ES-I3 (cell line): ENCODE measurements around the gene BCL2.

Experiments used
- H3K36me3 ChIP-seq: 2 replicates; pipeline ENCODE4 v1.6.1; 2013; ENCODE audit warnings: mild to moderate bottlenecking, low read length, control low read depth, moderate library complexity; ENCODE audit not compliant: insufficient read depth
- H3K4me1 ChIP-seq: 2 replicates; pipeline ENCODE4 v1.6.1; 2013; ENCODE audit warnings: mild to moderate bottlenecking, control low read depth, low read length; ENCODE audit not compliant: insufficient read depth
- H3K9ac ChIP-seq: 2 replicates; pipeline ENCODE4 v1.6.1; 2013; ENCODE audit warnings: low read depth, mild to moderate bottlenecking, low read length, moderate library complexity
- H3K9me3 ChIP-seq: 2 replicates; pipeline ENCODE4 v1.6.1; 2013; ENCODE audit warnings: mild to moderate bottlenecking, low read length, moderate library complexity; ENCODE audit not compliant: control insufficient read depth, insufficient read depth

Gene BCL2

DNA sequence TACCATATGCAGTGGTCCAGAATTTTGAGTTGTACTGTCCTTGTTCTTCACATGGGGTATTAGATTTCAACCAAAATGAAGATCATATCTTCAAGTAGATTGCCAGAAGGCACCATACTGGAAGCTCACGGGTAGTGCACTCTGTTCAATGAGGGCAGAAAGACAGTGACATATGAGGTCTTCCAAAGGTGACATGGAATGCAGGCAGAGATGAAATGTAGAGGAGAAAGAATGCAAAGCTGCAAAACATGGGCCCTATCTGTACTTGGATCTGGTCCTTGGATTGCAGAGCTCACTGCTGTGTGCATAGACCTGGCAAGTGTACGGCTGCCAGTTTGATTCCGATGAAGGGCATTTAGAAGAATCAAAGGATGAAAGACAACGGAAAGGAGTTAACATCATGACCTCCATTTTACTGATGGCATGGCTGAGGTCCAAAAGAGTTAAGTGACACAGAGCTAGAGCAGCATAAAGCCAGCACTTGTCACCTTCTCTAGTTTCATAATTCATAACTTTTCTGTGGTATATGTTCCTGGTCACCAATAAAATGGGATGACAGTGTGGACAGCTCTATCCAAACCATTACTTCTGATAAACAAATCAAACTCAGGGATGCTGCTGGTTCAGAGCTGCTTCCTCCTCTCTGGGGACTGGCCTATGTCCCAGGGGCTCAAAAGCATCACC lies 64.7 kb downstream of the BCL2 start:
- Histone ChIP-seq H3K9ac (no peak overlapping the region), H3K4me1 (no peaks in the 10 kb centered on the region), H3K36me3 (no peaks in the 10 kb centered on the region), H3K9me3 (no peaks in the 10 kb centered on the region)

DNA sequence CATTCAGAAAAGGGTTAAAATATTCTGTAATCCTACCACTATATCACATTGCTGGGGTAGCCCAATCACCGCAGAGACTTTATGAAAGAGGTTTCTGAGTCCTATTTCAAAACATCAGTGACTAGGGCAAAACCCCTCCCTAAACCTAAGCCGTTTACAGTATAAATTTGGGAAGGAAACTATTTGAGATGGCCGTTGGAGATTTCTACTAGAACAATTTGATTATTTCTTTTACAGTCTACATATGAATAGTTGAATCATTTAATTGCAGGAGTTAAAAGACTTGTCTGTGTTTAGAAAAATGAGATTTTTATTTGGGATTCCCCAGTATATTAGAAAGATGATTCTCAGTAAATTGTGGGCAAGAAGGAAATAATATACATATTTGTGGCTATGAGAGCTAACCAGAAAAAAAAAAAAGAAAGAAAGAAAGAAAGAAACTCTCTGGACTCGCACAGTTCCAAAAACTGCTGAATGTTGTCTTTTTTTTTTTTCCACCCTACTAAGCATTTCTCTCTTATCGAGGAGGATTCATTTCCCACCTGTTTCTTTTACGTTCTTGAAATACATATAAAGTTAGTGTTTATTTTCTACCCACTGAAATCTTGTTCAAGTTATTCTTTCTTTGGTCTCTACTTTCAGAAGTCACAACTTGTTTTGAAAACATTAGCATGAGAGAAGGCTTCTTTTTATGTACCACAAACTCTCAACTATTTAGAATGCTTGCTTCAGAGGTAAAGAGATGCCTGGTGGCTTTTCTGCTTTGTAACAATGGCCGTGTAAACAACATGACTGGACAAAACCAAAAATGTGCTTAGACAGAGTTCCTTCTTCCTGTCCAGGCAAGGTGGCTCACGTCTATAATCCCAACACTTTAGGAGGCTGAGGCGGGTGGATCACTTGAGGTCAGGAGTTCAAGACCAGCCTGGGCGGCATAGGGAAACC lies 65.9 kb downstream of the BCL2 start:
- Histone ChIP-seq H3K4me1 (no peaks in the 10 kb centered on the region), H3K36me3 (no peaks in the 10 kb centered on the region), H3K9ac (no peak overlapping the region), H3K9me3 (no peaks in the 10 kb centered on the region)

DNA sequence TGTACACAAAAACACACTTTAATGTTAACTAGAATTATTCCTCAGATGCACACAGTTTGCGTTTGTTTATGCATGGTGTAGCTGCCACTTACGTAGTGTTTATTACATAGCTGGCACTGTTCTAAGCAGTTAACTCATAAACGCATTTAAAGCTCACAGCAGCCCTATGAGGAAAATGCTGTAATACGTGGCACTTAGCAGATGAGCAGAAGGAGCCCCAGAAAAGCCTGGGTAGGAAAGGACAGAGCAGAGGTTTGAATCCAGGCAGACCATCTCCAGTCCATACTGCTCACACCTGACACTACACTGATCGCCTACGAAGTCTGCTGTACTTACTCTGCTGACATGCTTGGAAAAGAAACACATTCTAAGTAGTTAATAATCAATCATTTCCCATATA lies 66.6 kb downstream of the BCL2 start:
- Histone ChIP-seq H3K4me1 (no peaks in the 10 kb centered on the region), H3K9ac (no peak overlapping the region), H3K36me3 (no peaks in the 10 kb centered on the region), H3K9me3 (no peaks in the 10 kb centered on the region)

DNA sequence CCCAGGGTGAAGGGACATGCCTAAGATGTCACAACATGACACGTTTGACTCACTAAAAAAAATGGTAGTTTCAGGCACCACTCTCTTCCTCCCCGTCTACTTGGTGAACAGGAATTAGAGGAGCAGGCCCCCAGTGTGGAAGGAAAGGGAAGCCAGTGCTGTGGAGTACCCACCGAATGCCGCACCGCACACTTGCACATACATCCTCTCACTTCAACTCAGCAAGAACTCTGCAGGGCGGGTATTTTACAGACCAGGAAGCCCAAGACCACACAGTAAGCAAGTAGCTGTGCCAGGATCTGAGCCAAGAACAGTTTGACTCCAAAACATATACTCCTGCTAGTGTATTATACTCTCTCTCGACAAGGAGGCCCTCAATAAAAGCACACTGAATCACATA lies 69.8 kb downstream of the BCL2 start:
- H3K9me3 ChIP-seq = no peaks in the 10 kb centered on the region
- no peak overlapping the region for H3K9ac ChIP-seq
- H3K4me1 ChIP-seq = no peaks in the 10 kb centered on the region
- no peaks in the 10 kb centered on the region for H3K36me3 ChIP-seq

DNA sequence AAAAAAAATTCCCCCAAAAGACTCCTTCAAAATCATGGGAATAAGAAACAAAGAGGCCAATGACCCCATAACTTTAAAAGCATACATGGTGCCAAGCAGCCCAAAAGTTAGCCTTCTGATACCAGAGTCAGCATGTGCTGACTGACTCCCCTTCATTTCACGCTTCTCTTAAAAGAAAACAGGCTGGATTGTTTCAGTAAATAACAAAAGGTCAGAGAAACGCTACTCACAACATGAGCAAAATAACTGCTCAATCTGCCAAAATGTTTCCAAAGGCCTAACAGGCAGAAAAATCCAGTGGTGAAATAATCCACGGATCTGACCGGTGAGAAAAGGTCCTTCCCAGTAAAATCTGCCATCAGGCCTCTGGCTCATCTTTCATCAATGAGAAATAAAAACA lies 71.6 kb downstream of the BCL2 start:
- H3K9ac ChIP-seq = no peak overlapping the region
- no peaks in the 10 kb centered on the region for H3K36me3 ChIP-seq
- no peaks in the 10 kb centered on the region for H3K4me1 ChIP-seq
- no peaks in the 10 kb centered on the region for H3K9me3 ChIP-seq

DNA sequence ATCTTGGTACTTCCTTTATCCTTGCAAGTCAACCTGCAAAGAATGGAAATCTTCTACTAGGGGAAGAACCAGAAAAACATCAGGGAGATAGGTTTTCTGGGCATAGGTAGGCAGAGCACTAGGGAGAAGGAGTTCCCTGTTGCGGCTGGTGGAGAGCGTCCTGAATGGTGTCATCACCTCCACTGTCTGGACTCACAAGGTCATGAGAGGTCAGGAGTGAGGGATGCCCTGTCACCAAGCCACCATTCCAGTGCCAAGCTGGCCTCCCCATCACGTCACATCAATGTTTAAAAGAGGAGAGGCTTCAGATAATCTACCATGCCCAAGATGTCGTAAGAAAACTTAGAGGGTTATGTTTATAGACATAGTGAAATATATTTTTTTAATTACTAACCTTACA lies 72.1 kb downstream of the BCL2 start:
- no peaks in the 10 kb centered on the region for H3K9me3 ChIP-seq
- H3K9ac ChIP-seq = no peak overlapping the region
- no peaks in the 10 kb centered on the region for H3K4me1 ChIP-seq
- H3K36me3 ChIP-seq = no peaks in the 10 kb centered on the region

DNA sequence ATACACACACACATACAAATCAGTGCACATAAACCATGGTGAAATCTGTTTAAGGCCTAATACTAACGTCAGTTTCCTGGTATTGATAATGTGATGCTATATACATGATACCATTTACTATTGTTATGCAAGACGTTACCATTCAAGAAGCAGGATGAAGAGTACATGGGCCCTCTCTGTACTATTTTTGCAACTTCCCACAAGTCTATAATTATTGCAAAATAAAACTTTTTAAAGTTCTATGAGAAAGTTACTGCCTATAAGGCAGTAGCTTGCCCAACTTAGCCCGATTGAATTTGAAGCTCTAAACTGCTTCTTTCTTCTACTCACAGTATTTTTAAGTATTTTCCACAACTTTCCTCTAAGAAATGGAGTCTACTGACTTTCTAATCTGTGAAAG lies 74.0 kb downstream of the BCL2 start:
- Histone ChIP-seq H3K9ac (no peak overlapping the region), H3K36me3 (no peaks in the 10 kb centered on the region), H3K4me1 (no peaks in the 10 kb centered on the region), H3K9me3 (no peaks in the 10 kb centered on the region)

DNA sequence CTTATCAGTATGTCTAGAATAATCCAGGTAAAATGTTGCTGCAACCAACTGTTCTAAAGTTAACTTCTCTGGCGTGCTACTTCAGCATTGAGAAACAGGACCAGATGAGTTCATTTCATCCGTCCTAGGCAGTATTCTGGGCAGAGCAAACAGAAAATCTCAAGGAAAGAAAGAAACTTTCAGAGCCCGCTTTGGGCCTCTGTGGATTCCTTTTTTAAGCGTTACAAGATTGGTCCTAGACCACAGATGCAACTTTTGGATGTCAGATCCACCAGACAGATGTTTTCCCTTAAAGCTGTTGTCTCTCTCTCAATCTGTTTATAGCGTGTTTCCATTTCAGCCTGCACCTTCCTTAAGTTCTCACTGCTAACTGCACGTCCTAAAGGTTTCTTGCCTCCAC lies 75.0 kb downstream of the BCL2 start:
- Histone ChIP-seq H3K9ac (no peak overlapping the region), H3K9me3 (no peaks in the 10 kb centered on the region), H3K4me1 (no peaks in the 10 kb centered on the region), H3K36me3 (no peaks in the 10 kb centered on the region)

DNA sequence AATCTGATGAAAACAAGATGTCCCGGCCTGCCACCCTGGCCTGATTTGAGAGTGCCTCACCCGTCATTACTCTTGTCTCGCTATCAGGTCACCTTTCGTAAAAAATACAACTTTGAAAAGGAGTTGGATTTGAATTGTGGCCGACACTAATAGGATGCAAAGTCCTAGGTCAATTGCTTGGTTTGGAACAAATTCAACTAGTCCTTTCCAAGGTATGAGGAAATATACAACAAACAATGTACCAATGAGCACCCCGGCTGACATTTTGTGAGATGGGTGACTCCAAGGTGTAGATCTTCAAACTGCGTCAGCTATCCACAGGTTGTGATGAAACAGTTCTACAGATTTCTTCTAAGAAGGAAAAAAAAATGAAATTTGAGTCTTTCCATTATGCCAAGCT lies 77.8 kb downstream of the BCL2 start:
- H3K4me1 ChIP-seq = peaks cover 22% of the 10 kb centered on the region
- no peak overlapping the region for H3K9ac ChIP-seq
- H3K36me3 ChIP-seq = no peaks in the 10 kb centered on the region
- no peaks in the 10 kb centered on the region for H3K9me3 ChIP-seq

DNA sequence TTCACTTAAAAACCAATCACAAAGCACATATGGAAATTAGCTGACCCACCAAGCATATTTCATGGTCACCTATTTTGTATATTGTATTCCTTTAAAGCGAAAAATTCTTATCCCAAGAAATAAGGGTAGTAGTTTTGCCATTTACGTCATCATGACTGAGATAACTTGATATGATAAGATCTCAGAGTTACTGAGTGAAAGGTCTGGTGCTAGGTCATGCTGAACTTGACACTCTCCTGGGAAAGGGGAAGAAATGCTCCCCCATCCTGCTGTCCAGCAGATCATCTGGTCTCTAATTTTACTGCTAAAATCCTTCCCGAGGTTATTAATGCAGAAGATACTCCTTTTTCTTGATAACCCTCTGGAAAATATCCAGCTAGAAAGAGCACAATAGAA lies 78.3 kb downstream of the BCL2 start:
- no peaks in the 10 kb centered on the region for H3K9me3 ChIP-seq

DNA sequence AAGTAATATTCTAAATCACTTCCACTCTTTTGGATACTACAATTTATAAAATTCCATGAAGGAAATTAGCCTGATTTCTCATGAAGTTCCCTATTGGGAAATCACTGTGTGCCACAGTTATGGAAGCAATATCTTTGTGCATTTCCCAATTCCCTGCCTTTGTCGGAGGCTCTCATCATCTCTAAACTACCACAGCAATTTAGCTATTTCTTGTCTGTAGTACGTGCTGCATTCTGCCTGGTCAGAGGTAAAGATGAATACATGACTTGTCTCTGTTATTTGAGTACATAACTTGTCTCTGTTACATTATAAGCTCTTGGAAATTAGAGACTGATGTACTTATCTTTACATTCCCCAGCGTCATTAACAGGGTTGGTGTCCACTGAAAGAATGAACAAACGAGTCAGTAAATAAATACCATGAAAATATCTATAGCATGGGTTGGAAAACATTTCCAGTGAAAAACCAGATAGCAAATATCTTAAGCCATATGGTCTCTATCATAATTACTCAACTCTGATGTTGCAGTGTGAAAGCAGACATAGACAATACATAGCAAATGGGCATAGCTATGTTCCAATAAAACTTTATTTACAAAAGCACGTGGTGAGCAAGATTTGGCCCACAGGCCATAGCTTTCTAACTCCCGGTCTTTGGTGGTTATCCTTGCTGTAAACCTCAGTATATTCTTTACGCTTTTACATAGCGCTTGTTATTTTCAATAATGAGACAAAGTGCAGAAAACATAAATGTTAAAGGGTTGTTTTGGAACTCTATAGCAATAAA lies 78.8 kb downstream of the BCL2 start:
- H3K9ac ChIP-seq = no peak overlapping the region
- no peaks in the 10 kb centered on the region for H3K9me3 ChIP-seq
- H3K36me3 ChIP-seq = no peaks in the 10 kb centered on the region
- peaks cover 22% of the 10 kb centered on the region for H3K4me1 ChIP-seq

More for the DNA sequence above, 78.3 kb downstream of the BCL2 start:
- Histone ChIP-seq H3K36me3 (no peaks in the 10 kb centered on the region), H3K9ac (no peak overlapping the region), H3K4me1 (peaks cover 22% of the 10 kb centered on the region)

DNA sequence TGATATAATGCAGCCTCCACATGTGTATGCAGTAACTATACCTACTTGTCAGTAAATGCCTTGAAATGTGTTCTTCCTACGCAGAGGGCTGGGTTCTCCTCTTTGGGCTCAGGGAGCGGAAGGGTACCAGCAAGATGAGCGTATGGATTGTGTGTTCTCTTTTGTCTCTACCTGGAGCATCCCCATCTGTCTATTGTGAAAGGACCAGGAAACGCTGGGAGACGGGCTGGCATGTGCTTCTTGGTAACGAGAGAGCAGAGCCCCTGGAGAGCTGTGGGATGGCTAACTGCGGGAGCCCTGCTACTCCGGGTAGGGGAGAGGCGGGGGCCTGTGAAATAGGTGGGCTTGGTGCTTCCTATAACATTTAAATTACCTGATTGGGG lies 80.9 kb downstream of the BCL2 start:
- Histone ChIP-seq H3K36me3 (no peaks in the 10 kb centered on the region), H3K4me1 (peaks cover 22% of the 10 kb centered on the region), H3K9me3 (no peaks in the 10 kb centered on the region), H3K9ac (no peak overlapping the region)

DNA sequence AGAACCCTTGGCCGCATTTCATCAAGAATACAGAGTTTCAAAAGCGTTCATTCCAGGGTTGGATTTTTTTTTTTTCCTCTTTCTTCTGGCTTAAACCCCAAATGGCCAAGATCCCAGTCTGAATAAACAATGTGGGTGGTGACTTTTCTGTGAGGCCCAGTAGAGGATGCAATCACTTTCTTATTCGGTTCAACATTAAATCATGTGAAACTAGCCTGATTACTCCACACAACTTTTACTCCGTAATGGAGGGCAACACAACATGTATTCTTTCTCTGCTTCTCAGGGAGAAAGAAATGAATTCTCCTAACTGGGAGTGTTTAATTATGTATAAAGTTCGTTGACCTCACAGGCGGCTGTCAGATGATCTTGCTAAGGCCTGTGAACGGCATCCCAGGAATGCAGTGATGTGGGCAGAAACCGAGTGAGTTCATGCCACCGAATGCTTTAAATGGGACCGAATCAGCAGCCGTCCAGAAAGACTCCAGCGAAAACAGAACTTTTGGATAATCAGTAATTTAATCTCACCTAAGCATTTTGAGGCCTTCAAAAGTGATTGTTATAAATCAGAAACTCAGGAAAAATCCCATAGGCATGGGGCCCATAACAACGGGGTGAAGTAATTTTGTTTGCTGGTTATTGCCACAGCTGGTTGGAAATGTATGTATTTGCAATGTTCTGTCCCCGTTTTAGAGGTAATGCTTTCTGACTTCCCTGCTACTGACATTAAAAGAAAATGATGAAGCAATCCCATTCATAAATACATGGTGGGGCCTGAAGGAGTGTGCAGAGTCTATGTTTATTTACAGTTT lies 81.5 kb downstream of the BCL2 start:
- no peaks in the 10 kb centered on the region for H3K9me3 ChIP-seq
- H3K36me3 ChIP-seq = no peaks in the 10 kb centered on the region
- peaks cover 22% of the 10 kb centered on the region for H3K4me1 ChIP-seq
- H3K9ac ChIP-seq = no peak overlapping the region; the same call in 1 of the 2 replicates
